Testis (tissue), 3 donors: Measurements from ENCODE around the gene TMEM132A. TPM values are rescaled to one million over a fixed set of nuclear protein-coding genes. Genes with fewer than 3 reads are reported as not detected.

ENCODE experiments used
- DNase-seq: peaks from one replicate; pipeline ENCODE4 v3.0.0-alpha.2; 2019
- H3K27ac ChIP-seq, 2 donors: fragments of 200-600 bp; sonication (generic); one replicate each; pipeline ENCODE4 v1.5.1; 2019
- H3K27me3 ChIP-seq: fragments of 200-600 bp; sonication (generic); one replicate; pipeline ENCODE4 v1.5.1; 2019
- H3K36me3 ChIP-seq: fragments of 200-600 bp; sonication (generic); one replicate; pipeline ENCODE4 v1.5.1; 2017; ENCODE audit warnings: low read depth; ENCODE audit errors: missing control alignments
- H3K4me1 ChIP-seq: fragments of 200-600 bp; sonication (generic); one replicate; pipeline ENCODE4 v1.5.1; 2019
- H3K4me3 ChIP-seq, 2 donors: fragments of 200-600 bp; sonication (generic); one replicate each; pipeline ENCODE4 v1.5.1; 2017 to 2019
- H3K9me3 ChIP-seq: fragments of 200-600 bp; sonication (generic); one replicate; pipeline ENCODE4 v1.5.1; 2017
- POLR2A ChIP-seq: fragments of 450-650 bp; IDR thresholded peaks from one replicate; pipeline ENCODE4 v1.6.1; 2017; ENCODE audit warnings: antibody characterized with exemption, mild to moderate bottlenecking, moderate library complexity
- WGBS, 2 donors: methylation state at CpG; one replicate each; pipeline ENCODE4 v1.1.5; 2018; 5-methylcytosine and 5-hydroxymethylcytosine counted together
- intact Hi-C: fragments of 100-400 bp; cut with DNase I; formaldehyde crosslinking; loops from one replicate; pipeline ENCODE4 v1.15.1; 2023; ENCODE audit warnings: low total_unique reads
- polyA plus RNA-seq: library from polyadenylated mRNA; stranded (reverse); fragments of 350-450 nt; fragmentation: Illumina TruSeq; extraction: RNeasy Lipid Tissue Mini Kit (QIAGEN cat#74804); gene quantifications from one replicate; pipeline ENCODE4 v1.2.3, GENCODE V29; 2014; ENCODE audit warnings: low read depth, low replicate concordance; ENCODE audit not compliant: insufficient read depth
- total RNA-seq, 2 donors: library from RNA; depleted of rRNA; stranded (reverse); fragments of >200 nt; gene quantifications; one replicate each; pipeline ENCODE4 v1.2.3, GENCODE V29; 2016
- TF ChIP-seq, protein P1 (sequence below), 3 experiments: fragments of 450-650 bp in 2 of 3; fragments of 200-600 bp in 1 of 3; sonication (generic) in 1 of 3; IDR thresholded peaks; one replicate each; pipeline ENCODE4 v1.5.1; 2016 to 2019; ENCODE audit warnings: antibody characterized with exemption in 3 of 3, mild to moderate bottlenecking in 2 of 3, moderate library complexity in 1 of 3

The TMEM132A gene
- total and polyA plus RNA-seq, 3 donors from 2014 or later = 17.8 to 39.0 (median 21.7) TPM

DNA sequence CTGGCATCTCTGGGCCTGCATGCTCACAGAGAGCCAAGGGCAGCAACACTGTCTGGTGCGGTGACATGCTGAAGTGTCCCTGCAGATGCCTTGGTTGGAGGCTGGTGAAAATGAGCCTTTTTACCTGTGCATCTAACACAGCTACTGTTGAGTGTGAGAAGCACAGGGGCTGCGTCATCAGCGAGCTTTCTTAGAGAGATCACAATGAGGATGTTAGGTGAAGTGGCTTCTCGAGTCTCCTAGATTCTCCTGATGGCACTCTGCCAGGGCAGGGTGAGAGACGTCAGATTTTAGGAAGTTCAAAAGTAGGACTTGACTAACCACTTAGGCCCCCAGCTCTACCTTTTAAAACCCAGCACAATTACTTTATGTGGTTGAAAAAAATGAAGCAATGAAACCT is 31.3 kb downstream of the TMEM132A start:
- Histone ChIP-seq H3K36me3 (no peaks in the 10 kb centered on the region), H3K9me3 (no peaks in the 10 kb centered on the region), H3K4me1 (peaks cover 7% of the 10 kb centered on the region), H3K4me3 (no peak overlapping the region), H3K27ac (no peak overlapping the region), H3K27me3 (no peaks in the 10 kb centered on the region)
- no peak for TF ChIP-seq POLR2A
- TF ChIP-seq, protein P1, sequence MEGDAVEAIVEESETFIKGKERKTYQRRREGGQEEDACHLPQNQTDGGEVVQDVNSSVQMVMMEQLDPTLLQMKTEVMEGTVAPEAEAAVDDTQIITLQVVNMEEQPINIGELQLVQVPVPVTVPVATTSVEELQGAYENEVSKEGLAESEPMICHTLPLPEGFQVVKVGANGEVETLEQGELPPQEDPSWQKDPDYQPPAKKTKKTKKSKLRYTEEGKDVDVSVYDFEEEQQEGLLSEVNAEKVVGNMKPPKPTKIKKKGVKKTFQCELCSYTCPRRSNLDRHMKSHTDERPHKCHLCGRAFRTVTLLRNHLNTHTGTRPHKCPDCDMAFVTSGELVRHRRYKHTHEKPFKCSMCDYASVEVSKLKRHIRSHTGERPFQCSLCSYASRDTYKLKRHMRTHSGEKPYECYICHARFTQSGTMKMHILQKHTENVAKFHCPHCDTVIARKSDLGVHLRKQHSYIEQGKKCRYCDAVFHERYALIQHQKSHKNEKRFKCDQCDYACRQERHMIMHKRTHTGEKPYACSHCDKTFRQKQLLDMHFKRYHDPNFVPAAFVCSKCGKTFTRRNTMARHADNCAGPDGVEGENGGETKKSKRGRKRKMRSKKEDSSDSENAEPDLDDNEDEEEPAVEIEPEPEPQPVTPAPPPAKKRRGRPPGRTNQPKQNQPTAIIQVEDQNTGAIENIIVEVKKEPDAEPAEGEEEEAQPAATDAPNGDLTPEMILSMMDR (IDR thresholded peaks at IDR 0.05) = no peak
- intact Hi-C loops = no loop called here
- no peak for DNase-seq
- WGBS, 2 donors = 69 to 70% methylated on average over 5 of the region's 5 CpGs

DNA sequence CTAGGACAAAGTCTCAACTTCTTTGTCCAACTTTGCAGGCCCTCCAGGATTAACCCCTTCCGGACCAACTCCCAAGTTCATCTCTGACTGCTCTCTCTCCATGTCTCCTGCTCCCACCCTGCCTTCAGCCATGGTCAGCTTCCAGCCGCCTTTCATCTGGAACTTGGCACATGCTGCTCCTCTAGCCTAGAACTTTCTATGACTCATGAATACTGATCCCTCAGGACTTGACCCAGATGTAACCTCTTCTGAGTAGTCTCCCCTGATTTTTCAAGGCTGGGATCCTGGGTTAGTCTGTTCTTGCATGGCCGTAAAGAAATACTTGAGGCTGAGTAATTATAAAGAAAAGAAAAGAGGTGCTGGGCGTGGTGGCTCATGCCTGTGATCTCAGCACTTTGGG is 32.9 kb downstream of the TMEM132A start:
- no peaks in the 10 kb centered on the region for H3K27me3 ChIP-seq
- H3K9me3 ChIP-seq = no peaks in the 10 kb centered on the region
- intact Hi-C loops = no loop called here
- 81 to 86% methylated on average over 4 of the region's 4 CpGs for WGBS, 2 donors
- H3K4me1 ChIP-seq = no peaks in the 10 kb centered on the region
- no peak for DNase-seq
- H3K27ac ChIP-seq = no peak overlapping the region
- no peaks in the 10 kb centered on the region for H3K36me3 ChIP-seq
- no peak overlapping the region for H3K4me3 ChIP-seq
- TF ChIP-seq, protein P1 (IDR thresholded peaks at IDR 0.05) = no peak
- no peak for TF ChIP-seq POLR2A

DNA sequence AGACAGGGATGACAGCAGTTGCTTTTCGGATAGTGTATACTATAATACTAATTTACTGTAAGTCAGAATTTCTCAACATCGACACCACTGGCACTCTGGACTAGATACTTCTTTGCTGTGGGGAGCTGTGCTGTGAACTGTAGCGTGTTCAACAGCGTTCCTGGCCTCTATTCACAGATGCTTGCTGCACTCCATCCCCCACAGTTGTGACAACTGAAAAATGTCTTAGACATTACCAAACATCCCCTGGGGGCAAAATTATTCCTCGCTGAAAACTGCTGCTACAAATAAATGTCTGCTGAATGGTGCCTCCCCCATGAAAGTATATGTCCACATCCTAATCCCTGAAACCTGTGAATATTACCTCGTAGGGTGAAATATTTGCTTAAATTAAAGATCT is 35.2 kb downstream of the TMEM132A start:
- intact Hi-C loops = no loop called here
- 85 to 89% methylated on average over 6 of the region's 6 CpGs for WGBS, 2 donors
- no peaks in the 10 kb centered on the region for H3K36me3 ChIP-seq
- no peak for DNase-seq
- H3K27me3 ChIP-seq = no peaks in the 10 kb centered on the region
- no peaks in the 10 kb centered on the region for H3K4me1 ChIP-seq
- no peak overlapping the region for H3K4me3 ChIP-seq
- no peak overlapping the region for H3K27ac ChIP-seq
- no peak for TF ChIP-seq POLR2A
- TF ChIP-seq, protein P1 (IDR thresholded peaks at IDR 0.05) = no peak
- no peaks in the 10 kb centered on the region for H3K9me3 ChIP-seq

DNA sequence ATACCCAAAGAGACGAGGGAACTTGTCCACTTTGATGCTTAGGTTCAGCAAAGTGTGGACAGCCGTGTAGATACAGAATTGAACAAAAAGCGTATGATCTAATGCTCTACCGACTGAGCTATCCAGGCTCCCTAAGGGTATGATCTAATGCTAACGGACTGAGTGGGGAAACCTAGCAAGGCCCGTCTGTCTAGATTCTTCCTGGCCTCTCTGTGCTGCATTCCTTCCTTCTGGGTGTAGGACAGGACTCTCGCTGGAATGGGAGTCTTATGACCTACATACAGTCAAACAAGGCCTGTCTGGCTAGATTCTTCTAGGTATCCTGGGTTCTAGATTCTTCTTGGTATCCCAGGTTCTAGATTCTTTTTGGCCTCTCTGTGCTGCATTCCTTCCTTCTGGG is 36.1 kb downstream of the TMEM132A start:
- H3K4me3 ChIP-seq = no peak overlapping the region
- WGBS, 2 donors = 92 to 94% methylated on average over 7 of the region's 7 CpGs
- TF ChIP-seq, protein P1 (IDR thresholded peaks at IDR 0.05) = no peak
- TF ChIP-seq POLR2A = no peak

DNA sequence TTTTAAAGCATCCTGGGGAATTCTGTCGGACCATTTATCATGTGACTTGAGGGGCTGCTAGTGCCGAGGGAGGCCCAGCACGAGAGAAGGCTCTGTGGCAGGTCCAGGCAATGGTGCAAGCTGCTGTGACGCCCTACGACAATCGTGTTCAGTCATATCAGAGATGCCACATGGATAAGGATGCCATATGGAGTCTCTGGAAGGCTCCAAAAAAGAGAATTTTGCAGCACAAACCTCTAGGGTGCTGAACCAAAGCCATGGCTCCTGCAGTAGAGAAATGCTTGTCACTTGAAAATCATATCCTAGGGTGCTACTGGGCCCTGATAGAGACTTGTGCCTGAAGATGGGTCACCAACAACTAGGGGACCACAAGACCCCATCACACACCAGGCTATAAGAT is 40.5 kb downstream of the TMEM132A start:
- no peaks in the 10 kb centered on the region for H3K4me1 ChIP-seq
- intact Hi-C loops = no loop called here
- no peak for TF ChIP-seq POLR2A
- TF ChIP-seq, protein P1 (IDR thresholded peaks at IDR 0.05) = no peak
- H3K27me3 ChIP-seq = no peaks in the 10 kb centered on the region
- H3K4me3 ChIP-seq = no peak overlapping the region
- DNase-seq = no peak
- H3K27ac ChIP-seq = no peak overlapping the region
- no peaks in the 10 kb centered on the region for H3K36me3 ChIP-seq
- H3K9me3 ChIP-seq = no peaks in the 10 kb centered on the region
- 85% methylated on average over 6 of the region's 6 CpGs for WGBS, 2 donors

More for the DNA sequence above, 36.1 kb downstream of the TMEM132A start:
- intact Hi-C loops = no loop called here
- Histone ChIP-seq H3K27me3 (no peaks in the 10 kb centered on the region), H3K9me3 (no peaks in the 10 kb centered on the region), H3K36me3 (no peaks in the 10 kb centered on the region), H3K27ac (no peak overlapping the region), H3K4me1 (no peaks in the 10 kb centered on the region)
- DNase-seq = no peak
